NCI-H2196 treated with DMSO at 0.1 percent for 48 hours (cell line): Measurements from ENCODE around the gene PRDM11.

Experiments
- DNase-seq: peaks from one replicate; lab custom pipeline; 2025; ENCODE audit not compliant: unreplicated experiment; lab: John Stamatoyannopoulos, UW

Gene PRDM11

DNA sequence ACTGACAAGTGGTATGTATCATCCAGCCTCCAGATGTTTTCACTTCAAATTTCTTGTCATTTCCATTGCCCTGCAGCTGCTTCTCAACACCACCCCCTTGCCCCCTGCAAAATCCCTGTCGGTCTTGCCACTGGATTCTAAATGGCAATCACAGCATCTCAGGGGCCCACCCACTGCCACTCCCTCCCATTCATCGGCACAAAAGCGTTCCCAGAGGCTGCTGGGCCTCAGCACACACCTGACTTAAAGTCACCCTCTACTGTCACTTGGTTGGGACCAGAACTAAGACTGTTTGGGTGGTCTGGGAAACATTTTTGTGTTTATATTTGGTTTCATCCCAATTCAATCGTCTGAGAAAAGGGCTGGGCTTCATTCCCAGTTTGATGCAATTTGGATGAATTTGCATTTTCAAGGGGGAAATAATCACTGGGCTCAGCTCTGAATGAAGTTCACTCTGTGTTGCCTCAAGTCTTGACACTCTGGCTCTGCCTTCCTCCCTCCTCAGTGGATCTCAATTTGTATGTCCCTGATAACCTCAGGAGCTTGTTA is 112.6 kb downstream of the PRDM11 start:
- no peak for DNase-seq

DNA sequence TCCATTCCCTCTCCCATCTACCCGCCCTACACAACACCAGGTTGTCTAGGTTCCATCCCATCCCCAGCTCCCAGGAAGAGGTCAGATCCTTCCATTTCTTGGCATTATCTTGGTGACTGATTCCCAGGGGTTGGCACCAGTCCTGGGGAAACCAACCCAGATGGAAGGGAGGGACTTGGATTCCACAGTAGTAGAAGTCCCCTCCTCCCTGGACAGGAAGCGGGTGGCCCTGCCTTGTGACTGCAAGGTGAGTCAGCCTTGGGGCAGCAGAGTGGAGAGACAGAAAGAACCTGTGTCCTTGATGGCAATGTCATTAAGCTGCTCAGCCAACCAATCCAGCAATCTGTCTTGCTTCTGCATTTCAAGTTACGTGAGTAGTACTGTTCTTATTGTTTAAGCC is 113.2 kb downstream of the PRDM11 start:
- no peak for DNase-seq

DNA sequence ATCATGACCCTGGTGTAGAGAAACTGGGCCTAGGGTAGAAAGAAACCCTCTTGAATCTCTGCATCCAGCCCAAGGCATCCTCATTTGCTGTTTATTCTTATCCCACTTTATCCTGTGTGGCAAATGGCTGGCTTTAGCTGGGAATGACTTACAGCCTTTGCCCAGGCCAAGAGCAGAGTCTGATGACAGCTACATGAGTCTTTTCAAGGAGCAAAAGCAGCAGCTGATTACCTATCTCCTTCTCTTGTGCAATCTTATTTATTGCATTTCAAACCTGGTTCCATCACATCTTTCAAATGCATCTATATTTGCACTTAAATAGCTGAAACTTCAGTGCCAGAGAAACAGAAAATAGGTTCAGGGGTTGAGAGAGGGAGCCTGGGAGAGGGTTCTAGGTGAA is 113.6 kb downstream of the PRDM11 start:
- no peak for DNase-seq

DNA sequence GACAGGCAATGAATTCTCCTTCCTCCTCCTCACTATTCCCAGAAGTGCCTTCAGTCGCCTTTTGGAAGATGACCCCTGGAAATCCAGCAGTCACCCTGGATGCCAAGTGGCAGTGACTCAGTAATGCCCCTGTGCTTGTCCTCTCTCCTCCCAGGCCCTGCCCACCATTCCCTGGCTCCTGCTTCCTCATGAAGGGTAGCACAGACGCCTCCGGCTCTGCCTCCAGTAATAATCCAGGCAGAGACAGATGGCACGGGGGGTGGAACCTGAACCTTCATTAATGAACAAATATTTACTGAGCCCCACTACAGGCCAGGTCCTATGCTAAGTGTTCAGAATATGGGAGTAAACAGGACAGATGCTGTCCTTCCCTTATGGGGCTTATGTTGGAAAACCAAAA is 116.5 kb downstream of the PRDM11 start:
- DNase-seq = peak; percentile 16

DNA sequence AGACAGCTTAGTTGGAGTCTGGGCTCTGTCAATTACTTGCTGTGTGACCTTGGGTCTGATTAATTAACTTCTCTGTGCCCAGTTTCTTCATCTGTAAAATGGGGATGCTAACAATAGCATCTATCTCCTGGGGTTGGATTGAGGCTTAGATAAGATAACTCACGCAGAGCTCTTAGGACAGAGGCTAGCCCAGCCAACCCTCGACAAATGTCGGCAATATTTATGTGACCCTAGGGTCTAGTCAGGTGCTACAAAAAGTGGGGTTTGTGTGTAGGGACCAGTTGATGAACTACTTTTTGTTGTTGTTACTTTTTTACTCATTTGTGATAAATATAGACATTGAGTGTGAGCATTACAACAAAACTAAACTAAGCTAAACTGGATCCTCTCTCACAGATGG is 117.3 kb downstream of the PRDM11 start:
- DNase-seq = no peak

DNA sequence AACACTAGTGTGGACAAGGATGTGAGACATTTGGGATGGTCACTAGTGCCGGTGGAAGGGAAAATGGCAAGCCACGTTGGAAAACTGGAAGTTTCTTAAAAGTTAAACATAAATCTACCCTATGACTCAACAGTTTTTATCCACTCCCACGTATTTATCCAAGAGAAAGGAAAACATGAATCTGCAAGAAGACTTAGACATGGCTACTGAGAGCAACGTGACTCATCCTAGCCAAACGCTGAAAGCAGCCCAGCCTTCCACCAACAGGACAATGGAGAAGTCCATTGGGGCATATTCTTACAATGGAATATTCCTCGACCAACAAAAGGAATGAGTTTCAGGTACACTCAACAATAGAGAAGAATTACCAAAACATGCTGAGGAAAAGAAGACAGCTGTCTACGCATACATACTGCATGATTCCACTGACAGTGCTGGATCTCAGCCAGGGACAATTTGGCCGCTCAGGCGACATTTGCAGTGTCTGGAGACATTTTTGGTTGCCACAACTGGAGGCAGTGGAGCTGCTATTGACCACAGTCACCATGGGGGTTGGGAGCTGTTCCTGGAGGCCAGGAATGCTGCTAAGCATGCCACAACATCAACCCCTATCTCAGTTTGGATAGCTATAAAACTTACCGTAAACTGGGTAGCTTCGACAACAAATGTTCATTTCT is 118.5 kb downstream of the PRDM11 start:
- DNase-seq = no peak

DNA sequence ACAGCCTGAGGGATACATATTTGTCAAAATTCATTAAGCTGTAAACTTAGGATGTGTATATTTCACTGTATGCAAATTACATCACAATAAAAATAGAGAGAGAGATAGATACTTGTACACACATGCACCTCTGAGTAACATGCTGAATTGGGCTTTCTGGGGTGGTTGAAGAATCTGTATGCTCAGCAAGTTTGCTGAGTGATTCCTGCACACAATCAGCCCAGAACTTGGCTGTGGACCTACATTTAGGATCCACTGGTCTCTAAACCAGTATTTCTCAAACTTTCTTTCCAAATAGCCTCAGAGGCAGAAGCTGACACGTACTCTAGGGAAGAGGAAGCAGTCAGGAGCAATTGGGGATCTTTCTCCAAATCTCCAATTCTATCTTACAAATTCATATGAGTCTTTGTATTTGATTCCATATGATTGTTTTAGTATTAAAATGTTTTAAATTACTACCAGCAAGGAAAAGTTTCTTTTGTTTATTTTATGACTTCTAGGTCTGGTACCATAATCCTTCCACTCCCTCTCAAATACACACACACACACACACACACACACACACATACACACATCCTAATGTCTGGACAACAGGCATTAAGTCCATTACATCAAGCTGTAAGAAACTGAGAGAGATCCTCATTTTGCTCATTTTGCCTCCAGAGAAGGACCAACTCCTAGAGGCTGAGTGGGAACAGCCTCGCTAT is 119.7 kb downstream of the PRDM11 start:
- DNase-seq = no peak

DNA sequence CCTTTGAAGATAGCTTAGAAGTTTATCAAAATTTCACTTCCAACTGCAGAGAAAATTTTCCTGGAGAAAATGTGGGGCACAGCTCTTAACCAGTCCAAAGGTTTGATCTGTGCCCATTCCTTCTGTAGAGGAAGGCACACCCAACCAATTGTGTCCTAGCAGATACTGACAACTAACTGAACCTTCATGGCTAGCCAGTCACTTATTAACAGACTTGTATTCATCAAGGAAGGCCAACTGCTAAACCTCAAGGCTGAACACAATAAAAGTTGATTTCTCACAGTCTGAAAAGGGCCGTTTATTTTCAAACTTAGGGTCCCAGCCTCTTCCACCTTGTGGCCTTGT is 120.2 kb downstream of the PRDM11 start:
- DNase-seq = no peak

DNA sequence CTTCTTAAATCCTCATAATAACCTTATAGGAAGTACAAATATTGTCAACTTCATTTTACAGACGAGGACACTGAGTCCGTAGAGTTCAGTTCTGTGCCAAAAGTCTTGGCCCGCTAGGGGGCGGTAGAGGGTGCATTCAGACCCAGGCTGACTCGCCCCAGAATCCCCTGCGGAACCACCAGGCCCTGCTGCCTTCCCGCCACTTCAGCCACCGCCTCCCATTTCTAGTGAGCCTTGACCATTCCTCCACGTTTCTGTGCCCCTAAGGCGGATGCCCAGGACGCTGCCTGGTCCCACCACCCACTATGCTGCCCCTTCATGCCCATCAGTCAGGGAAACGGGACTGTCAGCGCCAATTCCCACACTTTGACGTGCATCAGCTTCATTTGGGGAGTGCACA is 120.6 kb downstream of the PRDM11 start:
- no peak for DNase-seq

DNA sequence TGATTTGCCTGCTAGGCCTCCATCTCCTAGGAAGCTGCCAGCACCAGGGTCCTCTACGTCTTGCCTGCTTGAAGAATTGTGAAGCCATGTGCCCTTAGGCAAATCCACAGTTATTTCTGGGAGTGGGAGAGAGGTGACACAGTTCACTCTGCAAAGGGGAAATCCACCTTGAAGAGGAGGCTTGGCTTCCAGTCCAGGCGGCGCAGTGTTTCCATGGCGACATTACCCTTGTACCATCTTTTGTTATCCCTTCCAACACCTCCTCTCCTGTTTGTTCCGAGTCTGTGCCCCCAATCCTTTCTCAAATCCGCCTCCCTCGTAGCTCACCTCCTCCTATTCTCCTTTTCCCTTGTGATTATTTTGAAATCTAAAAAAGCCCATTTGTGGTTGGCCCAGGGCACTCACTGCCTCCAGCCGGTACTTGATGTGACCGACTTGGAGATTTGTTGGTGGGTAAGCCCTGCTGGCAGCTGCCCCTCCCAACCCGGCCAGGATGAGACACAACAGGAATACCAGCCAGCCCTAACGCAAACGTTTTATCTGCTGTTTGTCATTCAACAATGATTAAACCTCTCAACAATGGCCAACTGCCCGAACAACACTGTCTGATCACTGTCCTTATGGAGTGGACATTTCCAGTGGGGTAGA is 121.3 kb downstream of the PRDM11 start:
- no peak for DNase-seq

DNA sequence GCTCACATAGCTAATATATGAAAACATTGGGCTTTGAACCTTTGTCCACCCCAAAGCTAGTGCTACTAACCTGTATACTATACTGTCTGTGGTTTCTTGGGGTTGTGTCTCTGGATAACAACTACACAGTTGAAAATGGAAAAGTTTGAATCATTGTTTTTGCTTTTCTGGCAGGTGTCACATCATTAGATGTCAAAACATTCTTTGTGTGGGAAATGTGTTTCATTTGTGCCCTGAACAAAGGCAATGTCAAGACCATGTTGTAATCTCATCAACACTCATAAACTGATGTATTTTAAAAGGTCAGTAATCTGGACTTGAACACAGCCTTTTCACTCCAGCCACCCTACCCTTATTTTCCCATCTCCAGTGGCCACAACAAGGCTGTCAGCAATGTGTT is 123.2 kb downstream of the PRDM11 start:
- DNase-seq = no peak

DNA sequence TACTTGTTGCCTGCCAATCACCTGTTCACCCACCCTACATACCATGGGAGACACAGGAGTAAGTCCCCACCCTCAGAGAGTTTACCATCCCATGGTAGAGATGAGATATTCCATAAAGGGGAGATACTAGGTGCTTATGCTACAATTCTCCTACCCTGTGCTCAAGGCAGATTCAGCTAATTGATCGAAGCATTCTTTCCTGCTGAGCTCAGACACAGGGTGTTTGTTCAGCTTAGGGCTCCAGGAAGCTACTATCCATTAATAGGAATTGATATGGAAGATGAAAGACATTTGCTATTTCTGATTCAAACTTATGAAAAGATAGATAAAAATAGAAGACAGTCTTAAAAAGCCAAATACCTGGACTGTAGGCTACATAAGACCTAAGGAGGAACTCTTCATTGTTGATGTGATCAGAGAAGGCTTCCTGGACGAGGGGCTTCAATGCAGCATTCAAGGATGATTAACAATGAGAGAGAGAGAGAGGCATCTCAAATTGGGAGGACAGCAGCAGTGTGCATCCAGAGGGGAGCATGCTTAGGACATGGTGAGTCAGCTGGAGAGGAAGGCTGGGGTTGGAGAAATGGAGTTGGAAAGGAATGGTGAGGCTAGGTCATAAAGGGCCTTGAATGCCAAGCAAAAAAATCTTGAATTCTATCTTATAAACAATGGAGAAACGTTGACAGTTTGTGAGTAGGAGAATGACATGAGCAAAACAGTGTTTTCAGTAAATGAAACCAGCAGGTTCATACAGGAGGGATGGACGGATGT is 124.7 kb downstream of the PRDM11 start:
- no peak for DNase-seq

DNA sequence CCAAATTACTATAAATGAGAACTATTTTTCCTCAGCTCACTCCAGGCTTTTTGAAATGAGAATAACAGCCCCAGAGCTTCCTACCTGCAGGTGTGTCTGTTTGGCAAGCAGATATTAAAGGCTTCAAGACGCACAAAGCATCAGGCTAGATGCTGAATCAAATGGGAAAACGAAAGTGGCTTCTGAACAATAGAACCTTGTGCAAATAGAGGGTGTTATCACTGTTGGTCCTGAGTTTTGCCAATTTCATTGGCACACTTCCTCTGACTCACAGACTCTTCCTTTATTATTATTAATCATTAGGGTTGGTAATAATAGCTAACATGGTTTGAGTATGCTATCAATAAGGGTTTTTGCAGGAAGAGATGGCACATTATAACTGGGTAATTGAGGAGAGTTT is 126.3 kb downstream of the PRDM11 start:
- DNase-seq = peak; percentile 71

DNA sequence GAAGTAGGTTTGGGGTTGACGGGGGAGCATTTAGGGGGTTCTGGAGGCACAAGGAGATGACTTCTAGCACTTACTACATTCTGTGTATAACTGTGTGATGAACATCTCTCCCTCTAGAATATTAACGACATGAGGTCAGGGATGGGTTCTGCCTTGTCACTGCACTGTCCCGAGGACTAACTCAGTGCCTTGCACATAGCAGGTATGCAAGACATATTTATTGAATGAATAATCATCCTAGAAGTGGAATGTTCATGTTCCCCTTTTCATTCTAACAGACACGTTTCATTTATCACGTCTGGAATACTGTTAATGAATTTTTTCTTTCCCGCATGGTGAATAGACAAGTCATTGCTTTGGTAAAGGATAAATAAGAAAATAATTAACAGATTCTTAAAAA is 127.1 kb downstream of the PRDM11 start:
- DNase-seq = no peak

DNA sequence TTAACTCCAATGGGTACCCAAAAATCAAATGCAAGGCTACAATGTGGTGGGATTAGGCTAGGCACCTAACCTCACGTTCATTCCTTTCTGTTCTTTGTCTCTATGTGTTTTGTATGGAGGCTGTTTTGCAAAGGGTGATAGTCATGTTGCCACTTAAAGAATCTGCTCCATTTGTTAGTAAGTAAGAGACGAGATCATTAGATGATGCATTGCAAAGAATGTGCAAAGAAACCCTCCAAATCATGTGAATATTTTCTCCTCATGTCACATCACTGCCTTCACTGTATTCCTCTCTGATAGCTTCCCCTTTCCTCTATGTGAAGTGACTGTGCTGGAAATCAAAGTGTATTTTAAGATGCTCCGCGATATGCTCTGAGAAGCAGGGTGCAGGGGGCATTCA is 127.8 kb downstream of the PRDM11 start:
- no peak for DNase-seq

DNA sequence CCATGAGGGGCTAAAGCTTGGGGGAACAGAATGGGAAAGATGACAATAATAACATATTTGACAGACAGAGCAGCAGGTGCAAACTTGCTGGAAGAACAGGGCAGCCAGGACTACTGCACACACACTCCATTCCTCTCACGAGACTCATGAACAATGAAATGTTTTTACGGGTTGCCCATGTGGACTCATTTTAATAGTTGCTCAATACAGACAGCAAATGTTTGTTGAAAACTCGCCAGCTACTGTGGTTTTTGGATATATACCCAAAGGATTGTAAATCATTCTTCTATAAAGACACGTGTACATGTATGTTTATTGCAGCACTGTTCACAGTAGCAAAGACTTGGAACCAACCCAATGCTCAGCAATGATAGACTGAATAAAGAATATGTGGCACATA is 129.4 kb downstream of the PRDM11 start:
- no peak for DNase-seq

DNA sequence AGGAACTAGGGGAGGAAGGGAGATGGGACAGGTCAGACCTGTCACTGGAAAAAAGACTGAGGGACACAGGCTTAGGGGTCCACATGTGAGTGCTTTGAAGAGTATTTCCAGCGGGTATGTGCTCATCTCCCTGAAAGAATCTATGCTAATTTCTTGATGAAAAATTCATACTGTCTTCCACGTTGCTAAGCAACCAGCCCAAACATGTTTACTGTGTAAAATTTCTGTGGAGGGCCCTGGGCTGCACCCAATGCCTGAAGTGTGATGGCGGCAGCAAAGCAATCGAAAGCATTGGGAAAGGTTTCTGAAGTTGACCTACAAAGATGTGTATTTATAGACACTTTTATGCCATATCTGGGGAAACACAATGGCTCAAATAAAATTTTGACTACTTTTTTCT is 132.3 kb downstream of the PRDM11 start:
- DNase-seq = no peak

DNA sequence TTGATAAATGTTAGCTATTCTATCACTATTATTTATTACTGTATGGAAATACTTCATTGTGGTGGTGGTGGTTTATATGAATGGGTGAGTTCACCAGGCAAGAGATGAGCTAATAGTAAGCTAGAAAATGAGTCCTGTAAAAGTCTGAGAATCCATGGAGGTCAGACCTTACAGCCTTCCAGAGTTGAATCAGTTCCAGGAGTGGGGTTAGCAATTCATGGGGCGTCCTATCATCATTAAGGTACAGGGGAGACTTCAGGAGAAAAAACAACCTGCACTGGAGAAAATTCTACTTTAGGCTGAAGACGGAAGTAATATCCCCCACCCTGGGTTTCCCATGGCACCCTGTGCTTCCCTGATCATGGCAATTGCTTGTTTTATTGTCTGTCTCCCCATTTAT is 133.2 kb downstream of the PRDM11 start:
- no peak for DNase-seq

DNA sequence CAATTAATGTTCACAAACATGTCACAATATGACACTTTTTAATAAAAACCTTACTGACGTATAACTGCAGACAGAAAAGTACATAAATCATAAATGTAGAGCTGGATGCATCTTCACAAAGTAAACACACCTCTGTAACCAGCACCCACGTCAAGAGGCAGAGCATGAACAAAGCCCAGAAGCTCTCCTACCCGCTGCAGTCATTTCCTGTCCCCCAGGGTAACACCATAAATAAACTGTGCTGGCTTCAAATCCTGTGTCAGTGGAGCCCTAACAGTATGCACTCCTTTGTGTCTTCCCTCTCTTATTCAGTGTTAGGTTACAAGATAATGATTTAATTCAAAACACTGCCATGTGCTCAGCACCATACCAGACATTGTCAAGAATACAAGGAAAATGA is 134.0 kb downstream of the PRDM11 start:
- DNase-seq = peak; percentile 87

DNA sequence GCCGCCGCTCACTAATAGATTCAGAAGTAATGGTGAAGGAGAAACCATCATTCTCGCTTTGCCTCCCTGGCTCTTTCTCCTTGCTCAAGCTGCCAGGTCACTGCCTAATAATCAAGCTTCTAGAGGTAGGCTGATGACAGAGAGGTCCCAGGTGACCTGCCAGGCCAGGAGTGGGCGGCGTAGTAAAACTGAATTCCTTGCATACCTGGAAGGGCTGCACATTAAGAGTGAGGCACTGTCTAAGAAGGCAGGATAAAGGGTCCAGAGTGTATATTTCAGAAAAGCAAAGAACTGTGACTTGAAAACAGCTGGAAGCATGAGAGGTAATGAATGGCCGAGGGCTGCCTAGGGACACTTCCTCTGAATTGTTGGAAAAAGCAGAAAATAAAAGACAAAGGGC is 135.6 kb downstream of the PRDM11 start:
- no peak for DNase-seq
